Ecto neural progenitor cell (in vitro differentiated cells): ENCODE measurements around the gene CFL1.

Experiments used
- DNase-seq: peaks from one replicate; pipeline ENCODE4 v3.0.0-alpha.2; 2018; ENCODE audit warnings: low spot score

CFL1 gene

GRCh38 chr11:65887723-65888162, 29.8 kb upstream of the CFL1 start:
- DNase-seq = no peak

- DNase-seq = no peak
These were observed 29.1 kb upstream of the CFL1 start for GRCh38 chr11:65886826-65887722.

- no peak for DNase-seq
These were observed 28.0 kb upstream of the CFL1 start for GRCh38 chr11:65885808-65886536.

GRCh38 chr11:65885231-65885630, 27.3 kb upstream of the CFL1 start:
- DNase-seq = no peak

GRCh38 chr11:65884716-65885092, 26.7 kb upstream of the CFL1 start:
- peak; percentile 87 for DNase-seq

- DNase-seq = no peak
These were observed 26.1 kb upstream of the CFL1 start for GRCh38 chr11:65883786-65884715.

GRCh38 chr11:65883058-65883761, 25.2 kb upstream of the CFL1 start:
- no peak for DNase-seq

GRCh38 chr11:65882120-65883057, 24.4 kb upstream of the CFL1 start:
- DNase-seq = no peak

- DNase-seq = no peak
These were observed 23.0 kb upstream of the CFL1 start for GRCh38 chr11:65880844-65881421.

- DNase-seq = no peak
These were observed 22.0 kb upstream of the CFL1 start for GRCh38 chr11:65880027-65880426.

GRCh38 chr11:65879617-65880016, 21.6 kb upstream of the CFL1 start, which contains the start of gene CTSW:
TSS of gene CTSW (plus strand) at chr11:65879837. CDS start at chr11:65879855, 18 bp downstream.
- no peak for DNase-seq

- peak; percentile 96 for DNase-seq
These were observed 15.6 kb upstream of the CFL1 start for GRCh38 chr11:65873318-65874156.

- no peak for DNase-seq
These were observed 14.8 kb upstream of the CFL1 start, which contains the start of gene EFEMP2 for GRCh38 chr11:65872586-65873317. TSS of gene EFEMP2 (minus strand) at chr11:65872800. CDS start at chr11:65872354, 446 bp downstream.

- DNase-seq = no peak
These were observed 14.0 kb upstream of the CFL1 start for GRCh38 chr11:65871811-65872548.

- no peak for DNase-seq
These were observed 13.0 kb upstream of the CFL1 start for GRCh38 chr11:65870706-65871681.

- DNase-seq = no peak
These were observed 12.3 kb upstream of the CFL1 start for GRCh38 chr11:65870307-65870658.
